ENCODE measurements around the gene ACOT9. TPM values are rescaled to one million over a fixed set of nuclear protein-coding genes. Genes with fewer than 3 reads are reported as not detected.

Gene ACOT9
- total RNA-seq, 1 experiment from 2014 or later = 72.3 TPM

DNA sequence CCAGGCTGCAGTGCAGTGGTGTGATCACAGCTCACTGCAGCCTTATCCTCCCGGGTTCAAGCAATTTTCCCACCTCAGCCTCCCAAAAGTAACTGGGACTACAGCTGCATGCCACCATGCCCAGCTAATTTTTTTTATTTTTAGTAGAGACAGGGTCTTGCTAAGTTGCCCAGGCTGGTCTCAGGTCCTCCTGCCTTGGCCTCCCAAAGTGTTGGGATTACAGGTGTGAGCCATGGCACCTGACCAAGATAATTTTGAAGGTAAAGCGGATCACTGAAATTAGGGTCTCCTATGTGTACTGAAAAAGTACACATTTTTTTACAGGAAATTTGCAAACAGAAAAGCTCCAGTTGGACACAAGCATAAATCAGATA is 44.7 kb upstream of the ACOT9 start:
- no peak overlapping the region for H4K5ac ChIP-seq (ENCODE audit: insufficient read length, low read depth, low read length)

More for the DNA sequence above, 44.7 kb upstream of the ACOT9 start:
- no peaks in the 10 kb centered on the region for H3K4me1 ChIP-seq (ENCODE audit: insufficient read depth, low read length)
- no peaks in the 10 kb centered on the region for H4K20me1 ChIP-seq (ENCODE audit: control insufficient read depth, insufficient read depth, insufficient read length)
- no peak overlapping the region for H3K23ac ChIP-seq (ENCODE audit: insufficient read length, low read depth, low read length)
- no peaks in the 10 kb centered on the region for H3K79me2 ChIP-seq (ENCODE audit: insufficient read depth, low read length)
- no peak overlapping the region for H2BK120ac ChIP-seq (ENCODE audit: low read depth, low read length, poor library complexity, severe bottlenecking)
- no peaks in the 10 kb centered on the region for H3K27me3 ChIP-seq (ENCODE audit: insufficient read depth, low read length)
- WGBS (ENCODE audit: extremely low coverage, insufficient read length, low lambda C conversion rate) = no CpG with 5 or more reads among the region's 2 CpGs
- H2AK5ac ChIP-seq (ENCODE audit: insufficient read length, low read length) = no peak overlapping the region
- TF ChIP-seq, protein P1, sequence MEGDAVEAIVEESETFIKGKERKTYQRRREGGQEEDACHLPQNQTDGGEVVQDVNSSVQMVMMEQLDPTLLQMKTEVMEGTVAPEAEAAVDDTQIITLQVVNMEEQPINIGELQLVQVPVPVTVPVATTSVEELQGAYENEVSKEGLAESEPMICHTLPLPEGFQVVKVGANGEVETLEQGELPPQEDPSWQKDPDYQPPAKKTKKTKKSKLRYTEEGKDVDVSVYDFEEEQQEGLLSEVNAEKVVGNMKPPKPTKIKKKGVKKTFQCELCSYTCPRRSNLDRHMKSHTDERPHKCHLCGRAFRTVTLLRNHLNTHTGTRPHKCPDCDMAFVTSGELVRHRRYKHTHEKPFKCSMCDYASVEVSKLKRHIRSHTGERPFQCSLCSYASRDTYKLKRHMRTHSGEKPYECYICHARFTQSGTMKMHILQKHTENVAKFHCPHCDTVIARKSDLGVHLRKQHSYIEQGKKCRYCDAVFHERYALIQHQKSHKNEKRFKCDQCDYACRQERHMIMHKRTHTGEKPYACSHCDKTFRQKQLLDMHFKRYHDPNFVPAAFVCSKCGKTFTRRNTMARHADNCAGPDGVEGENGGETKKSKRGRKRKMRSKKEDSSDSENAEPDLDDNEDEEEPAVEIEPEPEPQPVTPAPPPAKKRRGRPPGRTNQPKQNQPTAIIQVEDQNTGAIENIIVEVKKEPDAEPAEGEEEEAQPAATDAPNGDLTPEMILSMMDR (conservative IDR thresholded peaks at IDR 0.05) = no peak
- H3K4me1 Mint-ChIP-seq = peaks cover 14 to 19% of the 10 kb centered on the region in 2 experiments
- no peak overlapping the region for H3K9ac ChIP-seq (ENCODE audit: extremely low read depth, insufficient read length, low read length)
- no peaks in the 10 kb centered on the region for H3K9me3 Mint-ChIP-seq
- H3K27me3 Mint-ChIP-seq (ENCODE audit: low read depth) = no peaks in the 10 kb centered on the region
- DNase-seq = no peak
- no peak overlapping the region for H2BK5ac ChIP-seq (ENCODE audit: insufficient read length, low read length)
- H3K4me2 ChIP-seq (ENCODE audit: insufficient read depth, insufficient read length, low read length) = no peak overlapping the region
- no peak overlapping the region for H2BK15ac ChIP-seq (ENCODE audit: low read depth, low read length)
- H3K56ac ChIP-seq (ENCODE audit: insufficient read length, low read depth, low read length) = no peak overlapping the region
- H3K4me3 Mint-ChIP-seq = no peak overlapping the region
- no peak overlapping the region for H2BK12ac ChIP-seq (ENCODE audit: insufficient read length, low read depth, low read length)
- H3K4ac ChIP-seq (ENCODE audit: low read depth, low read length) = no peak overlapping the region
- H2AFZ ChIP-seq (ENCODE audit: low read length) = no peak overlapping the region
- H3K14ac ChIP-seq (ENCODE audit: insufficient read depth, low read length) = no peak overlapping the region
- no peaks in the 10 kb centered on the region for H3K79me1 ChIP-seq (ENCODE audit: insufficient read depth, low read depth, low read length, poor library complexity, severe bottlenecking)
- H3K27ac ChIP-seq (ENCODE audit: insufficient read length, low read depth, low read length) = no peak overlapping the region
- H3K18ac ChIP-seq (ENCODE audit: insufficient read length, low read depth, low read length) = no peak overlapping the region
- no peak overlapping the region for H3T11ph ChIP-seq (ENCODE audit: low read length)
- no peak overlapping the region for H4K91ac ChIP-seq (ENCODE audit: insufficient read length, low read depth, low read length)
- H2BK20ac ChIP-seq (ENCODE audit: low read depth, low read length, poor library complexity, severe bottlenecking) = no peak overlapping the region
- peaks cover 3% of the 10 kb centered on the region for H3K23me2 ChIP-seq (ENCODE audit: insufficient read length, low read depth, low read length, poor library complexity, severe bottlenecking)
- 0 out of 7 replicates have a peak overlapping the region, but pooled peaks of 1 of the 3 experiments have one; percentile 22 for H3K27ac Mint-ChIP-seq
- no peaks in the 10 kb centered on the region for H3K9me3 ChIP-seq (ENCODE audit: control insufficient read depth, low read depth, low read length)
- no peak overlapping the region for H4K8ac ChIP-seq (replicated peaks; ENCODE audit: insufficient read length, low read depth, low read length)
- H3K36me3 Mint-ChIP-seq (ENCODE audit: insufficient read depth in 1 of 3, low read depth in 3 of 3) = peaks cover 8 to 24% (median 24%) of the 10 kb centered on the region in 3 experiments; a peak in 6 of 7 replicates

Measured in H9 (cell line).